ENCODE results near the gene SLC6A9. TPM values are rescaled to one million over a fixed set of nuclear protein-coding genes. Genes with fewer than 3 reads are reported as not detected.
A peak's percentile ranks its signal among the peaks of the same experiment; 100 is the strongest.

Gene SLC6A9
- total RNA-seq, 1 donor from 2014 or later = 61.7 TPM

- no peak for TF ChIP-seq CTCF (IDR thresholded peaks at IDR 0.05)
- H3K4me1 Mint-ChIP-seq (ENCODE audit: low read depth) = peaks cover 14% of the 10 kb centered on the region
- H3K27ac Mint-ChIP-seq (ENCODE audit: unreplicated experiment) = no peak overlapping the region
- no peaks in the 10 kb centered on the region for H3K9me3 Mint-ChIP-seq (ENCODE audit: low read depth)
- no peaks in the 10 kb centered on the region for H3K36me3 Mint-ChIP-seq (ENCODE audit: low read depth)
- H3K27me3 Mint-ChIP-seq (ENCODE audit: low read depth) = peaks cover 2% of the 10 kb centered on the region
- DNase-seq (ENCODE audit: low spot score) = no peak
- no peak overlapping the region for H3K4me3 Mint-ChIP-seq (ENCODE audit: unreplicated experiment)
Observed at GRCh38 chr1:44043176-44044070, 12.2 kb upstream of the SLC6A9 start.

GRCh38 chr1:44040846-44041245 is 9.6 kb upstream of the SLC6A9 start:
- no peak for TF ChIP-seq CTCF (IDR thresholded peaks at IDR 0.05)
- H3K27me3 Mint-ChIP-seq (ENCODE audit: low read depth) = peaks cover 2% of the 10 kb centered on the region
- no peak overlapping the region for H3K27ac Mint-ChIP-seq (ENCODE audit: unreplicated experiment)
- no peaks in the 10 kb centered on the region for H3K9me3 Mint-ChIP-seq (ENCODE audit: low read depth)
- H3K36me3 Mint-ChIP-seq (ENCODE audit: low read depth) = no peaks in the 10 kb centered on the region
- no peak for DNase-seq (ENCODE audit: low spot score)
- peaks cover 16% of the 10 kb centered on the region for H3K4me1 Mint-ChIP-seq (ENCODE audit: low read depth)
- no peak overlapping the region for H3K4me3 Mint-ChIP-seq (ENCODE audit: unreplicated experiment)

- Mint-ChIP-seq H3K36me3 (ENCODE audit: low read depth) (no peaks in the 10 kb centered on the region), H3K27me3 (ENCODE audit: low read depth) (peaks cover 2% of the 10 kb centered on the region), H3K9me3 (ENCODE audit: low read depth) (no peaks in the 10 kb centered on the region), H3K27ac (ENCODE audit: unreplicated experiment) (no peak overlapping the region), H3K4me1 (ENCODE audit: low read depth) (peaks cover 20% of the 10 kb centered on the region), H3K4me3 (ENCODE audit: unreplicated experiment) (no peak overlapping the region)
- no peak for DNase-seq (ENCODE audit: low spot score)
- no peak for TF ChIP-seq CTCF (IDR thresholded peaks at IDR 0.05)
Observed at GRCh38 chr1:44040418-44040817, 9.2 kb upstream of the SLC6A9 start.

GRCh38 chr1:44038876-44039657 is 7.8 kb upstream of the SLC6A9 start:
- Mint-ChIP-seq H3K36me3 (ENCODE audit: low read depth) (no peaks in the 10 kb centered on the region), H3K27ac (ENCODE audit: unreplicated experiment) (no peak overlapping the region), H3K27me3 (ENCODE audit: low read depth) (peaks cover 2% of the 10 kb centered on the region), H3K4me3 (ENCODE audit: unreplicated experiment) (no peak overlapping the region), H3K9me3 (ENCODE audit: low read depth) (no peaks in the 10 kb centered on the region), H3K4me1 (ENCODE audit: low read depth) (peaks cover 25% of the 10 kb centered on the region)
- no peak for TF ChIP-seq CTCF (IDR thresholded peaks at IDR 0.05)
- no peak for DNase-seq (ENCODE audit: low spot score)

- DNase-seq (ENCODE audit: low spot score) = no peak
- no peaks in the 10 kb centered on the region for H3K9me3 Mint-ChIP-seq (ENCODE audit: low read depth)
- no peaks in the 10 kb centered on the region for H3K36me3 Mint-ChIP-seq (ENCODE audit: low read depth)
- TF ChIP-seq CTCF (IDR thresholded peaks at IDR 0.05) = no peak
- H3K27me3 Mint-ChIP-seq (ENCODE audit: low read depth) = no peaks in the 10 kb centered on the region
- H3K27ac Mint-ChIP-seq (ENCODE audit: unreplicated experiment) = peak overlapping the region; percentile 78
- H3K4me1 Mint-ChIP-seq (ENCODE audit: low read depth) = peaks cover 30% of the 10 kb centered on the region
- H3K4me3 Mint-ChIP-seq (ENCODE audit: unreplicated experiment) = no peak overlapping the region
Observed at GRCh38 chr1:44037154-44037553, 5.9 kb upstream of the SLC6A9 start.
